Lower lobe of right lung (tissue), 2 donors: ENCODE measurements around the gene WWC1. TPM values are rescaled to one million over a fixed set of nuclear protein-coding genes. Genes with fewer than 3 reads are reported as not detected.

Experiments used
- ATAC-seq, 2 donors: fragments of 200-7000 bp; cut with Tn5 transposase; one replicate each; pipeline ENCODE4 v1.9.1; 2020 to 2022; ENCODE audit warnings: mild to moderate bottlenecking in 2 of 2, moderate library complexity in 2 of 2
- DNase-seq: peaks from one replicate; pipeline ENCODE4 v3.0.0-alpha.2; 2020
- H3K27ac ChIP-seq: fragments of 200-600 bp; one replicate; pipeline ENCODE4 v1.8.0; 2022
- H3K27me3 ChIP-seq: fragments of 200-600 bp; one replicate; pipeline ENCODE4 v1.8.0; 2022; ENCODE audit warnings: low read depth
- H3K36me3 ChIP-seq: fragments of 200-600 bp; one replicate; pipeline ENCODE4 v1.8.0; 2022; ENCODE audit warnings: mild to moderate bottlenecking
- H3K4me1 ChIP-seq: fragments of 200-600 bp; one replicate; pipeline ENCODE4 v1.8.0; 2022
- H3K4me3 ChIP-seq: fragments of 200-600 bp; one replicate; pipeline ENCODE4 v1.8.0; 2022; ENCODE audit warnings: mild to moderate bottlenecking
- H3K9me3 ChIP-seq: fragments of 200-600 bp; one replicate; pipeline ENCODE4 v1.8.0; 2022
- intact Hi-C: fragments of 100-400 bp; cut with DNase I; formaldehyde crosslinking; loops from one replicate; pipeline ENCODE4 v1.11.0; 2022
- total RNA-seq: library from RNA; stranded (reverse); fragmentation: NEBNext Ultra II Directional; extraction: Animal tissue kit (Norgen Biotek cat#: 25700); gene quantifications from one replicate; pipeline ENCODE4 v1.2.1, GENCODE V29; 2021
- TF ChIP-seq, protein P1 (sequence below): fragments of 200-600 bp; IDR thresholded peaks from one replicate; pipeline ENCODE4 v1.8.0; 2022; ENCODE audit warnings: antibody characterized with exemption, mild to moderate bottlenecking
- donor health status: DM: no; HTN: yes; CAD: no; lungs with severe emphysema.

The WWC1 gene
- total RNA-seq, 1 donor from 2014 or later, result 61.9 TPM

GRCh38 chr5:168469816-168470215 is 178.4 kb downstream of the WWC1 start:
- ATAC-seq, result no peak
- intact Hi-C loops, result no loop called here

DNA sequence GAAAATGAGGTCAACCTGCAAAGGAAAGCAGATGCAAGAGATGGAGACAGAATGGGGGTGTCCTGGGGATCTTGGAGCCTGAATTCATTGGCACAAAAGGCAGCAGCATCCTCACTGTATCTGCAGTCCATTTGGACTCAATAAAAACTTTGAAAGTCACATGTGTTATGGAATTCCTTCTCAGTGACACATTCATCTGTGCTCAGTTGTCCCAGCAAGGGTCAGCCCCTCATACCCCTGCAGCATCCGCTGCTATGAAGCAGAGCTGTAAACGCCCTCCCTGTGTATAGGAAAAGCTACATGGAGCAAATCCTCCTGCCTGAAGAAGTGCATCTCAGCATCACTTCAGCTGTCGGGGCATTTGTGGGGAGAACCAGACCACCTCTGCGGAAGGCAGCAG is 180.3 kb downstream of the WWC1 start:
- no peaks in the 10 kb centered on the region for H3K9me3 ChIP-seq
- ATAC-seq (no peak), DNase-seq (no peak)
- TF ChIP-seq, protein P1, sequence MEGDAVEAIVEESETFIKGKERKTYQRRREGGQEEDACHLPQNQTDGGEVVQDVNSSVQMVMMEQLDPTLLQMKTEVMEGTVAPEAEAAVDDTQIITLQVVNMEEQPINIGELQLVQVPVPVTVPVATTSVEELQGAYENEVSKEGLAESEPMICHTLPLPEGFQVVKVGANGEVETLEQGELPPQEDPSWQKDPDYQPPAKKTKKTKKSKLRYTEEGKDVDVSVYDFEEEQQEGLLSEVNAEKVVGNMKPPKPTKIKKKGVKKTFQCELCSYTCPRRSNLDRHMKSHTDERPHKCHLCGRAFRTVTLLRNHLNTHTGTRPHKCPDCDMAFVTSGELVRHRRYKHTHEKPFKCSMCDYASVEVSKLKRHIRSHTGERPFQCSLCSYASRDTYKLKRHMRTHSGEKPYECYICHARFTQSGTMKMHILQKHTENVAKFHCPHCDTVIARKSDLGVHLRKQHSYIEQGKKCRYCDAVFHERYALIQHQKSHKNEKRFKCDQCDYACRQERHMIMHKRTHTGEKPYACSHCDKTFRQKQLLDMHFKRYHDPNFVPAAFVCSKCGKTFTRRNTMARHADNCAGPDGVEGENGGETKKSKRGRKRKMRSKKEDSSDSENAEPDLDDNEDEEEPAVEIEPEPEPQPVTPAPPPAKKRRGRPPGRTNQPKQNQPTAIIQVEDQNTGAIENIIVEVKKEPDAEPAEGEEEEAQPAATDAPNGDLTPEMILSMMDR, result no peak
- intact Hi-C loops, result no loop called here
- peaks cover 38% of the 10 kb centered on the region for H3K36me3 ChIP-seq
- H3K4me1 ChIP-seq, result no peaks in the 10 kb centered on the region
- H3K27ac ChIP-seq, result no peak overlapping the region
- no peaks in the 10 kb centered on the region for H3K27me3 ChIP-seq
- H3K4me3 ChIP-seq, result no peak overlapping the region

More at GRCh38 chr5:168469816-168470215, 178.4 kb downstream of the WWC1 start:
- no peaks in the 10 kb centered on the region for H3K9me3 ChIP-seq
- H3K27me3 ChIP-seq, result no peaks in the 10 kb centered on the region
- no peak overlapping the region for H3K27ac ChIP-seq
- peaks cover 42% of the 10 kb centered on the region for H3K36me3 ChIP-seq
- H3K4me1 ChIP-seq, result no peaks in the 10 kb centered on the region
- TF ChIP-seq, protein P1, result no peak
- H3K4me3 ChIP-seq, result no peak overlapping the region
- no peak for DNase-seq

DNA sequence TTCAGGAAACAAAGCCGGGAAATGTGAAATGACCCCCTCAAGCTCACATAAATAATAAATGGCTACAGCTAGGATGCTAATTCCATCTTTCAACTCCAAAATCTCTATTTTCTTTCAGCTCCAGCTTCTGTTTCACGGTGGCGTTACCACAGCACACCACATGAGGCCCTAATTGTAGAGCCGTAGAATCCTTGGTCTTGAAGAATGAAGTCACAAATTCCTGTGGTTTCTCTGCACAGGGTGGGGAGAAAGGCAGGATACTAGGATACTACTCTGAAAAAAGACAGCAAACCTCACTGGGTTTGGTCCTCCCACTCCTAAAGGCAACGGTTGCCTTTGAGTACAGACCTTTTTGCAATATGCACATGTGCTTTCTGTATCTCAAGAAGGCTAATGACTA is 180.9 kb downstream of the WWC1 start:
- intact Hi-C loops, result no loop called here
- Histone ChIP-seq H3K27ac (no peak overlapping the region), H3K4me3 (no peak overlapping the region), H3K9me3 (no peaks in the 10 kb centered on the region), H3K36me3 (peaks cover 34% of the 10 kb centered on the region), H3K4me1 (no peaks in the 10 kb centered on the region), H3K27me3 (no peaks in the 10 kb centered on the region)
- no peak for ATAC-seq
- TF ChIP-seq, protein P1, result no peak
- DNase-seq, result no peak

GRCh38 chr5:168474319-168474718 is 182.9 kb downstream of the WWC1 start:
- TF ChIP-seq, protein P1, result no peak
- Histone ChIP-seq H3K27ac (no peak overlapping the region), H3K36me3 (peaks cover 14% of the 10 kb centered on the region), H3K4me1 (no peaks in the 10 kb centered on the region), H3K9me3 (no peaks in the 10 kb centered on the region), H3K4me3 (no peak overlapping the region), H3K27me3 (no peaks in the 10 kb centered on the region)
- ATAC-seq (no peak), DNase-seq (no peak)
- intact Hi-C loops, result no loop called here

GRCh38 chr5:168477060-168477459 is 185.6 kb downstream of the WWC1 start:
- no peaks in the 10 kb centered on the region for H3K9me3 ChIP-seq
- intact Hi-C loops, result no loop called here
- TF ChIP-seq, protein P1, result no peak

DNA sequence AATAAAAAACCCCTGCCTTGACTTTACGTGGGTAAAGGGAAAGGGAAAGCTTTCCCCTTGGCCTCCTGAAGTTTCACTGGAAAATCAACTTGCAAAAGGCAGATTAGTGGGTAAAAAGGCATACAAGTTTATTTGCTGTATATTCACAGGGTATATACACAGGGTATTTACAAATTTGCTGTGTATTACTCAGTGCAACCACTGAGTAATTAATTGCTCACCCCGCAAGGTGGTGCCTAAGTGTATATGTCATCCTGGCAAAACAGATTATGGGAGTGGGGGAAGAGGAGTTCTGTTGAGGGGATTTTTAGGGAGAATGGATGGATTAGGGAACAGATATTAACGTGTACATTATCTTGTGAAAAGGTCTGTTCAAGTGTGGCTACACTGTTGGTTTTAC is 187.7 kb downstream of the WWC1 start:
- Histone ChIP-seq H3K4me3 (no peak overlapping the region), H3K9me3 (no peaks in the 10 kb centered on the region), H3K27ac (no peak overlapping the region), H3K4me1 (no peaks in the 10 kb centered on the region), H3K36me3 (no peaks in the 10 kb centered on the region), H3K27me3 (no peaks in the 10 kb centered on the region)
- no peak for ATAC-seq
- TF ChIP-seq, protein P1, result no peak
- DNase-seq, result no peak
- intact Hi-C loops, result no loop called here

More at GRCh38 chr5:168477060-168477459, 185.6 kb downstream of the WWC1 start:
- H3K4me3 ChIP-seq, result no peak overlapping the region
- H3K27me3 ChIP-seq, result no peaks in the 10 kb centered on the region
- no peak for ATAC-seq
- no peaks in the 10 kb centered on the region for H3K4me1 ChIP-seq
- DNase-seq, result no peak
- no peak overlapping the region for H3K27ac ChIP-seq
- H3K36me3 ChIP-seq, result peaks cover 4% of the 10 kb centered on the region
